ENCODE data around the gene CKLF. TPM values are rescaled to one million over a fixed set of nuclear protein-coding genes. Genes with fewer than 3 reads are reported as not detected.

Gene CKLF
- total and polyA plus RNA-seq, 12 donors, result 19.6 to 67.9 (median 39.1) TPM

- Histone ChIP-seq H3K36me3 (replicated peaks in 1 of 2) (peaks cover 0 to 20% of the 10 kb centered on the region in 2 donors), H3K9me3 (replicated peaks in 1 of 3) (no peaks in the 10 kb centered on the region), H3K4me1 (replicated peaks in 1 of 2) (peaks cover 0 to 12% of the 10 kb centered on the region in 2 donors), H3K27ac (no peak overlapping the region), H3K4me3 (no peak overlapping the region), H3K27me3 (no peaks in the 10 kb centered on the region)
- TF ChIP-seq CTCF (IDR thresholded peaks at IDR 0.05) (no peak), POLR2A (IDR thresholded peaks at IDR 0.05) (no peak)
- DNase-seq, result no peak
- WGBS, 4 donors, result 89 to 96% (median 91%) methylated on average over 2 of the region's 2 CpGs
- intact Hi-C loops (cut with DNase I), result no loop called here
These were observed 16.0 kb downstream of the CKLF start for GRCh38 chr16:66568355-66568754.

GRCh38 chr16:66569131-66569530 lies 16.8 kb downstream of the CKLF start:
- DNase-seq, result no peak
- peaks cover 0 to 12% of the 10 kb centered on the region in 2 donors for H3K4me1 ChIP-seq (replicated peaks in 1 of 2)
- 96 to 100% (median 98%) methylated on average over 1 of the region's 1 CpG for WGBS, 4 donors
- H3K36me3 ChIP-seq (replicated peaks in 1 of 2), result peaks cover 0 to 20% of the 10 kb centered on the region in 2 donors
- H3K4me3 ChIP-seq, result no peak overlapping the region
- no peak for TF ChIP-seq POLR2A (IDR thresholded peaks at IDR 0.05)
- no peak for TF ChIP-seq CTCF (IDR thresholded peaks at IDR 0.05)
- H3K27me3 ChIP-seq, result no peaks in the 10 kb centered on the region
- H3K9me3 ChIP-seq (replicated peaks in 1 of 3), result no peaks in the 10 kb centered on the region
- H3K27ac ChIP-seq, result peak overlapping the region in 1 of 5 donors; percentile 4
- intact Hi-C loops (cut with DNase I), result no loop called here

- H3K36me3 ChIP-seq (replicated peaks in 1 of 2), result peaks cover 0 to 17% of the 10 kb centered on the region in 2 donors
- WGBS, 4 donors, result 24 to 49% (median 30%) methylated on average over 3 of the region's 3 CpGs
These were observed 17.5 kb downstream of the CKLF start for GRCh38 chr16:66569827-66570405.

GRCh38 chr16:66572356-66572755 lies 20.0 kb downstream of the CKLF start:
- no peaks in the 10 kb centered on the region for H3K27me3 ChIP-seq
- 63 to 69% (median 65%) methylated on average over 2 of the region's 2 CpGs for WGBS, 4 donors
- TF ChIP-seq POLR2A (IDR thresholded peaks at IDR 0.05) (no peak), CTCF (IDR thresholded peaks at IDR 0.05) (no peak)
- H3K27ac ChIP-seq, result no peak overlapping the region
- no peak for DNase-seq
- no peak overlapping the region for H3K4me3 ChIP-seq
- H3K4me1 ChIP-seq (replicated peaks in 1 of 2), result peaks cover 0 to 12% of the 10 kb centered on the region in 2 donors
- H3K9me3 ChIP-seq (replicated peaks in 1 of 3), result no peaks in the 10 kb centered on the region
- intact Hi-C loops (cut with DNase I), result no loop called here
- H3K36me3 ChIP-seq (replicated peaks in 1 of 2), result no peaks in the 10 kb centered on the region

More at GRCh38 chr16:66569827-66570405, 17.5 kb downstream of the CKLF start:
- Histone ChIP-seq H3K4me1 (replicated peaks in 1 of 2) (peaks cover 0 to 12% of the 10 kb centered on the region in 2 donors), H3K27me3 (no peaks in the 10 kb centered on the region), H3K27ac (no peak overlapping the region), H3K9me3 (replicated peaks in 1 of 3) (no peaks in the 10 kb centered on the region), H3K4me3 (no peak overlapping the region)
- TF ChIP-seq POLR2A (IDR thresholded peaks at IDR 0.05), result no peak
- no peak for TF ChIP-seq CTCF (IDR thresholded peaks at IDR 0.05)
- DNase-seq, result no peak
- intact Hi-C loops (cut with DNase I), result no loop called here

Data from adrenal gland (tissue), 12 donors.